Measurements from ENCODE around the gene RCOR2. TPM values are rescaled to one million over a fixed set of nuclear protein-coding genes. Genes with fewer than 3 reads are reported as not detected.

RCOR2 gene
- total RNA-seq, 1 donor from 2014 or later, result 0.16 TPM

- peak; percentile 53 for ATAC-seq
Observed at GRCh38 chr11:63922673-63923192, 5.8 kb upstream of the RCOR2 start.

- no peak for ATAC-seq
Observed at GRCh38 chr11:63920939-63921417, 4.0 kb upstream of the RCOR2 start.

- no peak for ATAC-seq
Observed at GRCh38 chr11:63920126-63920938, 3.4 kb upstream of the RCOR2 start.

- ATAC-seq, result no peak
Observed at GRCh38 chr11:63919267-63920125, 2.5 kb upstream of the RCOR2 start.

- no peak for ATAC-seq
Observed at GRCh38 chr11:63918507-63919191, 1.7 kb upstream of the RCOR2 start.

- peak; percentile 13 for ATAC-seq
Observed at GRCh38 chr11:63917692-63918506, 935 bp upstream of the RCOR2 start.

- peak; percentile 2 for ATAC-seq
Observed at GRCh38 chr11:63915961-63916836, 765 bp downstream of the RCOR2 start.

- ATAC-seq, result no peak
Observed at GRCh38 chr11:63914896-63915691, 1.9 kb downstream of the RCOR2 start.

GRCh38 chr11:63913866-63914830 lies 2.8 kb downstream of the RCOR2 start:
- ATAC-seq, result no peak

GRCh38 chr11:63912678-63913077 lies 4.3 kb downstream of the RCOR2 start:
- no peak for ATAC-seq

- no peak for ATAC-seq
Observed at GRCh38 chr11:63911876-63912275, 5.1 kb downstream of the RCOR2 start.

GRCh38 chr11:63911440-63911839 lies 5.5 kb downstream of the RCOR2 start:
- no peak for ATAC-seq

- ATAC-seq, result no peak
Observed at GRCh38 chr11:63910675-63911074, 6.3 kb downstream of the RCOR2 start.

- peak; percentile 7 for ATAC-seq
Observed at GRCh38 chr11:63909591-63910506, 7.1 kb downstream of the RCOR2 start.

GRCh38 chr11:63908631-63909401 lies 8.1 kb downstream of the RCOR2 start:
- ATAC-seq, result no peak

GRCh38 chr11:63907808-63908530 lies 9.0 kb downstream of the RCOR2 start:
- ATAC-seq, result no peak

All from esophagus mucosa (tissue), 1 donor.